GM19193 (cell line): ENCODE data around the gene ARHGAP9.
A peak's percentile ranks its signal among the peaks of the same experiment; 100 is the strongest.

Experiments
- POLR2A ChIP-seq: IDR thresholded peaks from 4 replicates; pipeline ENCODE4 v1.6.1; 2011; ENCODE audit not compliant: insufficient read depth, insufficient read length; ENCODE audit errors: extremely low read depth

ARHGAP9 gene

GRCh38 chr12:57444744-57445143, 34.9 kb downstream of the ARHGAP9 start:
- TF ChIP-seq POLR2A, result no peak

- no peak for TF ChIP-seq POLR2A
Observed at GRCh38 chr12:57441846-57442427, 37.7 kb downstream of the ARHGAP9 start.

DNA sequence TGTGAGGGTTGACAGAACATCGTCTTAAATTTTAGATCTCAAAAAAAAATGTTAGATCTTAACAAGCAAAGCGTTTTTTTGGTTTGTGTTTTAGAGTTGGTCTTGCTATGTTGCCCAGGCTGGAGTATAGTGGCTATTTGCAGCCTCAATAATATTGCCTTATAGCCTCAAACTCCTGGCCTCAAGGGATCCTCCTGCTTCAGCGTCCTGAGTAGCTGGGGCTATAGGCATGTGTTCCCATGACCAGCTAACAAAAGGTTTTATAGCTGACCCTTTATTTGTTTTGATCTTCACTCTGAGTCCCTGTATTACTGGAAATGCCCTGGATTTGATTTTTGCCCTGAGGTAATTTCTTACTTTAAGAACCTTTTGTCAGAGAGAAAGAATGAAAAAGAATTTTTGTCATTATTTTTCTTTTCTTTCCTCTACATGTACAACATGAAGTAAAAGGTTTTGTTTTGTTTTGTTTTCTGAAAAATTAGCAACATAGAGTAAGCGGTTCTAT, 39.9 kb downstream of the ARHGAP9 start:
- TF ChIP-seq POLR2A, result no peak

GRCh38 chr12:57438400-57438799, 41.3 kb downstream of the ARHGAP9 start:
- TF ChIP-seq POLR2A, result no peak

- no peak for TF ChIP-seq POLR2A
Observed at GRCh38 chr12:57435293-57435692, 44.4 kb downstream of the ARHGAP9 start.

DNA sequence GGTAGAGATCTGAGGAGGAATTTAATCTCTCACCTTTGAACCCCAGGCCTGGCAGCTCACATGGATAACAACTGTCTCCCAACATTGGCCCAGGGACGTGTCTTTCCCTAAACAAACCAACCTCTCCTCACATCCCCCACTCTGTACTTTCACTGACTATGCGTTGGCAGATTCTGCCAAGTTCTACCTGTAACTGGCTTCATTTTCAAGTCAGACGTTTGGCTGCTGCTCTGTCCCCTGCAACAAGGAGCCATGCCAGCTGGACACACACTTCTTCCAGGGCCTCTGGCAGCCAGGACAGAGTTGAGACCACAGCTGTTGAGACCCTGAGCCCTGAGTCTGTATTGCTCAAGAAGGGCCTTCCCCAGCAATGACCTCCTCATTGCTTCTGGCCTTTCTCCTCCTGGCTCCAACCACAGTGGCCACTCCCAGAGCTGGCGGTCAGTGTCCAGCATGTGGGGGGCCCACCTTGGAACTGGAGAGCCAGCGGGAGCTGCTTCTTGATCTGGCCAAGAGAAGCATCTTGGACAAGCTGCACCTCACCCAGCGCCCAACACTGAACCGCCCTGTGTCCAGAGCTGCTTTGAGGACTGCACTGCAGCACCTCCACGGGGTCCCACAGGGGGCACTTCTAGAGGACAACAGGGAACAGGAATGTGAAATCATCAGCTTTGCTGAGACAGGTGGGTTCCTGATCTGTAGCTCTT, 45.0 kb downstream of the ARHGAP9 start, which contains the start of gene INHBC:
Gene INHBC, plus strand, starts transcription at position 268 of the 707 bp plus-strand sequence. Its CDS starts 103 bp downstream, at position 371.
- TF ChIP-seq POLR2A, result no peak

DNA sequence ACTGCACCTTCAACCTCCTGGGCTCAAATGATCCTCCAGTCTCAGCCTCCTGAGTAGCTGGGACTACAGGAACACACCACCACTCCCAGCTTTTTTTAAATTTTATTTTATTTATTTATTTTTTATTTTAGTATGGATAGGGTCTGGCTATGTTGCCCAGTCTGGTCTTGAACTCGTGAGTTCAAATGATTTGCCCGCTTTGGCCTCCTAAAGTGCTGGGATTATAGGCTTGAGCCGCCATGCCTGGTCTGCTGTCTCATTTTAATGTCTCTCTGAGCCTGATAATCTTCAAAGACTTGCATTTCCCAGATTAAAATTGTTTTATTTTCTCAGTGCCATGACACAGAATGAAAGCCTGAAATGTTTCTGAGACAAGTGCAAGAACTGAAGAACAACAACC, 46.3 kb downstream of the ARHGAP9 start:
- TF ChIP-seq POLR2A, result no peak

- TF ChIP-seq POLR2A, result no peak
Observed at GRCh38 chr12:57431654-57432188, 47.9 kb downstream of the ARHGAP9 start.

GRCh38 chr12:57430931-57431566, 48.6 kb downstream of the ARHGAP9 start, which contains the start of gene R3HDM2:
R3HDM2 (minus strand) TSS chr12:57431043; CDS start chr12:57310428, 120,615 bp downstream.
- peak; percentile 98 for TF ChIP-seq POLR2A

- no peak for TF ChIP-seq POLR2A
Observed at GRCh38 chr12:57430112-57430930, 49.3 kb downstream of the ARHGAP9 start.

- no peak for TF ChIP-seq POLR2A
Observed at GRCh38 chr12:57429473-57430111, 50.1 kb downstream of the ARHGAP9 start.

DNA sequence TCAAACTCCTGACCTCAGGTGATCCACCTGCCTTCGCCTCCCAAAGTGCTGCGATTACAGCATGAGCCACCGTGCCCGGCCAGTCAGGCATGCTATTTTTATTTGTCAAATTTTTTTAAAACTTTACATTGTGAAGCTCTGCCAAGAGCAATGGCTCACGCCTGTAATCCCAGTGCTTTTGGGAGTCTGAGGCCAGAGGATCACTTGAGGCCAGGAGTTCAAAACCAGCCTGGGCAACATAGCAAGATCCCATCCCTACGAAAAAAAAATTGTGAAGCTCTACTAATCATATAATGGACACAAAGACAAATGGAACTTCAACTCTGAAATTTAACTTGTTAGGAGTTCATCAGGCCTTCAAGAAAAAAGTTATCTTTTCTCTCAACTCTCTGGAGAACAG, 50.7 kb downstream of the ARHGAP9 start:
- TF ChIP-seq POLR2A, result no peak
